ENCODE results near the gene L3MBTL3.

L3MBTL3 gene

DNA sequence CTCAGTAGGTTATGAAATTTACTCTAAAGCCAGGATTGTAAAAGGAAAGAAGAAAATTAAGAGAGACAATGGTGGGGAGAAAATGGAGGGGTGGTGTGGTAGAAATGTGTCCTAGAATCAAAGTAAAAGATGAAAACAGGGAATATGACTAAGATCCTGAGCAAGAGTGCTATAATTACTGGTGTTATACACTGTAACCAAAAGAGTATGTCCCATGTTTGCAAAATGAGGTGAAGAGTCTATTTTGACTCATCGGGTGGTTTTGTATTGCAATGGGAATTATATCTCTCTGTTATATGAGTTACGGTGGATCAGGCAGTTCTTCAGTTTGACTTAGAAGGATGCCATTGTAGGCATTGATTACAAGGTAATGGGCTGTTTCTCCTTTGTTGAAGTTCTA lies 8.5 kb downstream of the L3MBTL3 start:
- TF ChIP-seq, protein P1, sequence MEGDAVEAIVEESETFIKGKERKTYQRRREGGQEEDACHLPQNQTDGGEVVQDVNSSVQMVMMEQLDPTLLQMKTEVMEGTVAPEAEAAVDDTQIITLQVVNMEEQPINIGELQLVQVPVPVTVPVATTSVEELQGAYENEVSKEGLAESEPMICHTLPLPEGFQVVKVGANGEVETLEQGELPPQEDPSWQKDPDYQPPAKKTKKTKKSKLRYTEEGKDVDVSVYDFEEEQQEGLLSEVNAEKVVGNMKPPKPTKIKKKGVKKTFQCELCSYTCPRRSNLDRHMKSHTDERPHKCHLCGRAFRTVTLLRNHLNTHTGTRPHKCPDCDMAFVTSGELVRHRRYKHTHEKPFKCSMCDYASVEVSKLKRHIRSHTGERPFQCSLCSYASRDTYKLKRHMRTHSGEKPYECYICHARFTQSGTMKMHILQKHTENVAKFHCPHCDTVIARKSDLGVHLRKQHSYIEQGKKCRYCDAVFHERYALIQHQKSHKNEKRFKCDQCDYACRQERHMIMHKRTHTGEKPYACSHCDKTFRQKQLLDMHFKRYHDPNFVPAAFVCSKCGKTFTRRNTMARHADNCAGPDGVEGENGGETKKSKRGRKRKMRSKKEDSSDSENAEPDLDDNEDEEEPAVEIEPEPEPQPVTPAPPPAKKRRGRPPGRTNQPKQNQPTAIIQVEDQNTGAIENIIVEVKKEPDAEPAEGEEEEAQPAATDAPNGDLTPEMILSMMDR (conservative IDR thresholded peaks at IDR 0.05; ENCODE audit: low read depth, low read length), result no peak
- no peak overlapping the region for H3K4me3 ChIP-seq (ENCODE audit: low read depth, low read length)
- no peak for DNase-seq (ENCODE audit: low read depth)

- no peak overlapping the region for H3K4me3 ChIP-seq (ENCODE audit: low read depth, low read length)
- TF ChIP-seq, protein P1 (conservative IDR thresholded peaks at IDR 0.05; ENCODE audit: low read depth, low read length), result no peak
- no peak for DNase-seq (ENCODE audit: low read depth)
Measured at GRCh38 chr6:130027948-130028347, 9.6 kb downstream of the L3MBTL3 start.

DNA sequence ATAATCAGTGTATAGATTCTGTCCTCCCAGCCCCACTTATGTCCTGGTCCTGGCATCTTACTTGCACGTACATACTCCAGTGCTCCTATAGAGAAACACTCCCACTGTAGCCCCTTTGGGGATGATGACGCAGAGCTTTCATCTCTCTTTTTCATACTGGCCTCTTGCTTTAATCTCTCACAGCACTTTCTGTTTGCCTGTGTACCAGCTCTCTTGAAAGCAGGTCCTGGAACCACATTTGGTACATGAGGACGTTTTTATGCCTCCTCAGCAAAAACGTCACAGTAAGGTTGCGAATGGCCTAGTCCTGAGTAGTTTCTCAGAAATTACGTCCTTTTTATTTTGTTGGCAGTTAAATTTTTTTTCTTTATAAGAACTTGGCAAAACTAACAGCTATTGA lies 10.8 kb downstream of the L3MBTL3 start:
- H3K4me3 ChIP-seq (ENCODE audit: low read depth, low read length), result no peak overlapping the region
- DNase-seq (ENCODE audit: low read depth), result no peak
- TF ChIP-seq, protein P1 (conservative IDR thresholded peaks at IDR 0.05; ENCODE audit: low read depth, low read length), result no peak

DNA sequence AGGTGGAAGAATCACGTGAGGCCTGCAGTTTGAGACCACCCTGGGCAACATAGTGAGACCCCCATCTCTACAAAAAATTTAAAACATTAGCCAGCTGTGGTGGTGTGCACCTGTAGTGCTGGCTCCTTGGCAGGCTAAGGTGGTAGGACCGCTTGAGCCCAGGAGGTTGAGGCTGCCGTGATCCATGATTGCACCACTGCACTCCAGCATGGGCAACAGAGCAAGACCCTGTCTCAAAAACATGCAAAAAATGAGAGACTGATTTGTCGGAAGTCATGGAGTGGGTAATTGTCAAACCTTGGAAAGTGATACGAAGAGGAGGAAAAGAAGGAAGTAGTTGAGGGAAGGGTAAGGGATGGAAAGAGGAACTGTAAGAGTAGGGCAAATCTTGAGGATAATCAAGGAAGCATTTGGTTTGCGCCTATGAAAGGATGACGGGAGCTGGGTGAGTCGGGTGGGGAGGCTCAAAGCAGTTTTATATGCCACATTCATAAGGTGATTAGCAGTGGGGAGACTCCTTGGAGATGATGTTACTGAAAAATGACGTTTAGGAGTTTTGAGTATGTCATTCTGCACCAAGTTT lies 14.5 kb downstream of the L3MBTL3 start:
- TF ChIP-seq, protein P1 (conservative IDR thresholded peaks at IDR 0.05; ENCODE audit: low read depth, low read length), result no peak
- H3K4me3 ChIP-seq (ENCODE audit: low read depth, low read length), result no peak overlapping the region
- DNase-seq (ENCODE audit: low read depth), result no peak

- no peak for DNase-seq (ENCODE audit: low read depth)
- TF ChIP-seq, protein P1 (conservative IDR thresholded peaks at IDR 0.05; ENCODE audit: low read depth, low read length), result no peak
- H3K4me3 ChIP-seq (ENCODE audit: low read depth, low read length), result no peak overlapping the region
Measured at GRCh38 chr6:130033949-130034348, 15.6 kb downstream of the L3MBTL3 start.

GRCh38 chr6:130034378-130035146 lies 16.2 kb downstream of the L3MBTL3 start:
- TF ChIP-seq, protein P1 (conservative IDR thresholded peaks at IDR 0.05; ENCODE audit: low read depth, low read length), result no peak
- peak; percentile 65 for DNase-seq (ENCODE audit: low read depth)
- H3K4me3 ChIP-seq (ENCODE audit: low read depth, low read length), result no peak overlapping the region

- H3K4me3 ChIP-seq (ENCODE audit: low read depth, low read length), result no peak overlapping the region
- TF ChIP-seq, protein P1 (conservative IDR thresholded peaks at IDR 0.05; ENCODE audit: low read depth, low read length), result no peak
- peak; percentile 30 for DNase-seq (ENCODE audit: low read depth)
Measured at GRCh38 chr6:130035211-130035610, 16.8 kb downstream of the L3MBTL3 start.
